Adrenal gland (tissue), 12 donors: ENCODE data around the gene TMEM11. TPM values are rescaled to one million over a fixed set of nuclear protein-coding genes. Genes with fewer than 3 reads are reported as not detected.

Experiments used
- DNase-seq, 7 donors: peaks; one replicate each; pipeline ENCODE4 v3.0.0-alpha.2; 2019 to 2020
- H3K27ac ChIP-seq, 5 donors: fragments of 200-600 bp; sonication (generic) in 4 of 5; 1 replicate in 3 of 5; 2 replicates in 2 of 5; pipeline versions ENCODE4 v1.5.1 to v1.8.0; 2016 to 2020; ENCODE audit warnings: mild to moderate bottlenecking in 1 of 5
- H3K27me3 ChIP-seq: fragments of 200-600 bp; 2 replicates; pipeline ENCODE4 v1.8.0; 2021
- H3K36me3 ChIP-seq, 2 donors: fragments of 200-600 bp; replicated peaks in 1 of 2; 1 replicate in 1 of 2; 2 replicates in 1 of 2; pipeline versions ENCODE4 v1.5.1 to v1.8.0; 2018 to 2022
- H3K4me1 ChIP-seq, 2 donors: fragments of 200-600 bp; replicated peaks in 1 of 2; 1 replicate in 1 of 2; 2 replicates in 1 of 2; pipeline versions ENCODE4 v1.5.1 to v1.8.0; 2018 to 2021
- H3K4me3 ChIP-seq, 4 donors: fragments of 200-600 bp; sonication (generic) in 3 of 4; one replicate each; pipeline ENCODE4 v1.5.1; 2016 to 2018
- H3K9me3 ChIP-seq, 3 donors: fragments of 200-600 bp; sonication (generic) in 1 of 3; replicated peaks in 1 of 3; 1 replicate in 2 of 3; 2 replicates in 1 of 3; pipeline versions ENCODE4 v1.5.1 to v1.8.0; 2016 to 2021
- POLR2A ChIP-seq, 2 donors: fragments of 450-650 bp; IDR thresholded peaks; one replicate each; pipeline ENCODE4 v1.6.1; 2017; ENCODE audit warnings: antibody characterized with exemption in 2 of 2, mild to moderate bottlenecking in 2 of 2, moderate library complexity in 1 of 2
- WGBS, 4 donors: extraction: QIAGEN DNeasy Blood & Tissue Kit in 2 of 4; methylation state at CpG; one replicate each; pipeline versions ENCODE4 v1.1.5 to v1.1.7; 2013 to 2017; 5-methylcytosine and 5-hydroxymethylcytosine counted together
- intact Hi-C, 2 donors: fragments of 100-400 bp; cut with DNase I; formaldehyde crosslinking; loops; one replicate each; pipeline versions ENCODE4 v1.14.1 to v1.15.0; 2022 to 2023
- polyA plus RNA-seq, 3 donors: library from polyadenylated mRNA; stranded (reverse); fragments of 200-250 nt in 2 of 3; fragments of 350-450 nt in 1 of 3; fragmentation: Illumina TruSeq in 1 of 3; extraction: RNeasy Lipid Tissue Mini Kit (QIAGEN cat#74804) in 1 of 3; gene quantifications; one replicate each; pipeline ENCODE4 v1.2.3, GENCODE V29; 2013 to 2014
- total RNA-seq, 9 donors: library from RNA; depleted of rRNA in 4 of 9; stranded (reverse); fragments of >200 nt in 4 of 9; fragments of 120-200 nt in 1 of 9; fragmentation: NEBNext Ultra II Directional in 1 of 9; extraction: Animal tissue kit (Norgen Biotek cat#: 25700) in 1 of 9; gene quantifications; one replicate each; pipeline versions ENCODE4 v1.1.0 to v1.2.4, GENCODE V29; 2013 to 2023
- TF ChIP-seq, protein P1 (sequence below), 6 experiments: fragments of 450-650 bp in 4 of 6; fragments of 200-600 bp in 2 of 6; sonication (generic) in 1 of 6; IDR thresholded peaks; 1 replicate in 5 of 6; 2 replicates in 1 of 6; pipeline versions ENCODE4 v1.5.1 to v1.8.0; 2016 to 2021; ENCODE audit warnings: antibody characterized with exemption in 6 of 6, mild to moderate bottlenecking in 2 of 6, moderate library complexity in 1 of 6
- donor health status: healthy with polysubstance abuse.
- donor health status: Bipolar disorder and iron deficiency.
- donor health status: DM: yes; HTN: yes; CAD: no.
- donor health status: DM: no; HTN: no; CAD: no.
- donor health status: DM: no; HTN: no; CAD: no.
- donor health status: DM: yes; HTN: yes; CAD: no.

Gene TMEM11
- total and polyA plus RNA-seq, 12 donors, result 12.4 to 75.8 (median 25.4) TPM

DNA sequence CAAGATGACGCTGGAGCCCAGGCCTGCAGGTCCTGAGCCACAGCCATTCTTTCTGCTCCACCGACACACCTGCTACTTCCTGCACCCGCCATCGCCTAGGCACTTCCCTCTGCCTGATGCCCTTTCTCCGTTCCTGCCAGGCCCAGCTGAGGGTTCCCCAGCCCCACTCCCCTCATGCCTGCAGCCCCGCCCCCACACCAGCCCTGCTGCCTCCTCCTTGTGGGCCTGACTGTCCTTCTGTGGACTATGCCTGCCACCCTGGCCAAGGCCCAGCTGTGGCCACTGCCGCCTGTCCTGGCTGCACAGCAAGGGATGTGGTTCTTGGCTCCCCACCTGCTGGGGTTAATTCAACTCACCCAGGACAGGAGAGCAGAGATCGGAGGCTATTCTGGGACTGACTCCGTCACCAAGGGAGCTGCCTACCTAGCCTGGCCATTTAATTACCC lies 31.7 kb upstream of the TMEM11 start:
- WGBS, 4 donors, result 78 to 85% (median 81%) methylated on average over 9 of the region's 9 CpGs
- H3K27me3 ChIP-seq, result no peaks in the 10 kb centered on the region
- no peak for DNase-seq
- H3K36me3 ChIP-seq, result no peaks in the 10 kb centered on the region
- TF ChIP-seq POLR2A (IDR thresholded peaks at IDR 0.05), result no peak
- TF ChIP-seq, protein P1, sequence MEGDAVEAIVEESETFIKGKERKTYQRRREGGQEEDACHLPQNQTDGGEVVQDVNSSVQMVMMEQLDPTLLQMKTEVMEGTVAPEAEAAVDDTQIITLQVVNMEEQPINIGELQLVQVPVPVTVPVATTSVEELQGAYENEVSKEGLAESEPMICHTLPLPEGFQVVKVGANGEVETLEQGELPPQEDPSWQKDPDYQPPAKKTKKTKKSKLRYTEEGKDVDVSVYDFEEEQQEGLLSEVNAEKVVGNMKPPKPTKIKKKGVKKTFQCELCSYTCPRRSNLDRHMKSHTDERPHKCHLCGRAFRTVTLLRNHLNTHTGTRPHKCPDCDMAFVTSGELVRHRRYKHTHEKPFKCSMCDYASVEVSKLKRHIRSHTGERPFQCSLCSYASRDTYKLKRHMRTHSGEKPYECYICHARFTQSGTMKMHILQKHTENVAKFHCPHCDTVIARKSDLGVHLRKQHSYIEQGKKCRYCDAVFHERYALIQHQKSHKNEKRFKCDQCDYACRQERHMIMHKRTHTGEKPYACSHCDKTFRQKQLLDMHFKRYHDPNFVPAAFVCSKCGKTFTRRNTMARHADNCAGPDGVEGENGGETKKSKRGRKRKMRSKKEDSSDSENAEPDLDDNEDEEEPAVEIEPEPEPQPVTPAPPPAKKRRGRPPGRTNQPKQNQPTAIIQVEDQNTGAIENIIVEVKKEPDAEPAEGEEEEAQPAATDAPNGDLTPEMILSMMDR (IDR thresholded peaks at IDR 0.05), result no peak
- no peaks in the 10 kb centered on the region for H3K9me3 ChIP-seq
- H3K27ac ChIP-seq, result no peak overlapping the region
- no peak overlapping the region for H3K4me3 ChIP-seq
- intact Hi-C loops, result loop anchor here (10.0 kb wide), 1 partner anchor 121 kb away; the partner anchor contains the start of gene DHRS7B (in 2 of the 2)
- no peaks in the 10 kb centered on the region for H3K4me1 ChIP-seq

GRCh38 chr17:21243516-21244303 lies 29.7 kb upstream of the TMEM11 start:
- Histone ChIP-seq H3K27ac (no peak overlapping the region), H3K4me3 (no peak overlapping the region), H3K27me3 (no peaks in the 10 kb centered on the region), H3K36me3 (no peaks in the 10 kb centered on the region), H3K4me1 (no peaks in the 10 kb centered on the region), H3K9me3 (no peaks in the 10 kb centered on the region)
- 85 to 89% (median 86%) methylated on average over 10 to 23 of the region's 23 CpGs for WGBS, 4 donors
- intact Hi-C loops, result loop anchor here (10.0 kb wide), 1 partner anchor 119 kb away; the partner anchor contains the start of gene DHRS7B (in 2 of the 2)
- no peak for TF ChIP-seq POLR2A (IDR thresholded peaks at IDR 0.05)
- TF ChIP-seq, protein P1 (IDR thresholded peaks at IDR 0.05), result no peak
- DNase-seq, result no peak

GRCh38 chr17:21242780-21243515 lies 29.0 kb upstream of the TMEM11 start:
- Histone ChIP-seq H3K4me3 (no peak overlapping the region), H3K27ac (no peak overlapping the region), H3K9me3 (no peaks in the 10 kb centered on the region), H3K36me3 (no peaks in the 10 kb centered on the region), H3K27me3 (no peaks in the 10 kb centered on the region), H3K4me1 (no peaks in the 10 kb centered on the region)
- intact Hi-C loops, result loop anchor here (10.0 kb wide), 1 partner anchor 118 kb away; the partner anchor contains the start of gene DHRS7B (in 2 of the 2)
- TF ChIP-seq POLR2A (IDR thresholded peaks at IDR 0.05), result no peak
- TF ChIP-seq, protein P1 (IDR thresholded peaks at IDR 0.05), result no peak
- 67 to 90% (median 87%) methylated on average over 3 to 26 of the region's 26 CpGs for WGBS, 4 donors
- DNase-seq, result no peak

GRCh38 chr17:21242026-21242697 lies 28.2 kb upstream of the TMEM11 start:
- no peak for DNase-seq
- H3K9me3 ChIP-seq, result no peaks in the 10 kb centered on the region
- no peak overlapping the region for H3K4me3 ChIP-seq
- no peaks in the 10 kb centered on the region for H3K4me1 ChIP-seq
- no peaks in the 10 kb centered on the region for H3K27me3 ChIP-seq
- intact Hi-C loops, result loop anchor here (10.0 kb wide), 1 partner anchor 117 kb away; the partner anchor contains the start of gene DHRS7B (in 2 of the 2)
- H3K27ac ChIP-seq, result no peak overlapping the region
- WGBS, 4 donors, result 65 to 75% (median 70%) methylated on average over 6 to 11 of the region's 11 CpGs
- TF ChIP-seq, protein P1 (IDR thresholded peaks at IDR 0.05), result no peak
- no peak for TF ChIP-seq POLR2A (IDR thresholded peaks at IDR 0.05)
- H3K36me3 ChIP-seq, result no peaks in the 10 kb centered on the region
